ENCODE results near the gene LHX6. TPM values are rescaled to one million over a fixed set of nuclear protein-coding genes. Genes with fewer than 3 reads are reported as not detected.
A peak's percentile ranks its signal among the peaks of the same experiment; 100 is the strongest.

LHX6 gene
- polyA plus RNA-seq, 4 donors: 3.6 to 5.2 (median 4.2) TPM

DNA sequence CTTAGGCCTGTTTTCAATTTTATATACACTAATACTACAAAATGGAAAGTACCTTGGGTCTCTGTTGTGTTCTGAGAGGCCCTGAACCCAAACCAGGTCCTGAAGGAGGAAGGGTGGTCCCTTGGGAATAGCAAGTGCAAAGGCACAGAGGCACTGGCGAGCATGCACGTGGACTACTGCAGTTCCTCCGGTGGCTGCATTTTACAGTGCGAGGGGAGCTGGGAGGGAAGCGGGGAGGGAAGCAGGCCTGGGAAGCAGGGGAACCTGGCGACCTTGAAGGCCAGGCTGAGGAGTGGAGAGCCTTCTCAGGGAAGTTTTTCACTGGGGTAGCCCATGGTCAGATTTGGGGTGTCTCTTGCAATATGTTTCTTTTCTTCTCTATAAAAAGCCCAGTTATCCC lies 35.1 kb downstream of the LHX6 start:
- no peak for DNase-seq (ENCODE audit: low read depth in 4 of 4, low spot score in 2 of 4)

- no peak for DNase-seq (ENCODE audit: low read depth in 4 of 4, low spot score in 2 of 4)
Observed at GRCh38 chr9:122192914-122193525, 35.7 kb downstream of the LHX6 start.

DNA sequence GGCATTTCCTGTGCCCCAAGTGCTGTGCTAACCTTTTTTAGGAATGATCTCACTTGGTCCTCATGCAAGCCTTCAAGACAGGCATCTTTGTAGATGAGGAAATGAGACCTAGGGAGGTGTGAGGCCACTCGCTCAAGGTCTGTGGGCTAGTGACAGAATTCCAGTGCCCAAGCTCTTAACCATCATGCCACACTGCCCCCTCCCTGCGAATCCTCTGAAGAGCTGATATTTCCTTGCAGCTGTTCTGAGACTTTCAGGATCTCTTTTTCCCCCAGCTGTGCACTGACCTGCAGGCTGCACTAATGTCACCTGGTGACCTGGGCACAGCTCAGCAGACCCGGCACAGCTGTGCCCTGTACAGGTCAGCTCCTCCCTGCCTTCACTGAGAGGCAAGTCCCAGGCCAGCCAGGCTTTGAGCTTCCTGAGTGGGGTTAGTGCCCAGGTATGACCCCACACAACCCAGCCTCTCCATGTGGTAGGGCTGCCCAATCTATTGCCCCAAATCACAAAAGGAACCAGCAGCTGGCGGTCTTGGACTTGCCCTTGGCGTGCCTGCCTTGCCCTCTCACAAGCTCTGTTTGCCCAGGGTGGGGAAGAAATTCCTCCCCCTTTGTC lies 36.4 kb downstream of the LHX6 start:
- no peak for DNase-seq (ENCODE audit: low read depth in 4 of 4, low spot score in 2 of 4)

DNA sequence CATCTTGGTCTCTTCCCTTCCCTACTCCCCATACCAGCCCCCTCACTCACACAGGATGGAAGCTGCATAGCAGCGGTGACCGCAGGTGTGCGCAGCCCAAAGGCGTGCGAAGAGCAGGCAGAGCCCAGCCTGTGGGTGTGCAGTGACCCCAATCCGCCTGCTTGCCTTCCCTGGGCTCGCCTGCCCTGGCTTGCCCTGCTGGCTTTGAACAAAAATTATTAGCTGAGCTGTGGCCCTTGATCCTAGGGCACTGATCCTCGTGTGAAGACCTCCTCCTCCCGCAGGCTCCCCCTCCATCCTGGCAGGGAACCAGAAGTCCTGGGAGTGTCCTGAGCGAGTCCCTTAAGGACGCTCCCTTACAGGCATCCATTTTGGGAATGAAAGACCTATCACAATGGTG lies 37.2 kb downstream of the LHX6 start:
- DNase-seq (ENCODE audit: low read depth in 4 of 4, low spot score in 2 of 4): peak in 1 of 4 donors; percentile 27

DNA sequence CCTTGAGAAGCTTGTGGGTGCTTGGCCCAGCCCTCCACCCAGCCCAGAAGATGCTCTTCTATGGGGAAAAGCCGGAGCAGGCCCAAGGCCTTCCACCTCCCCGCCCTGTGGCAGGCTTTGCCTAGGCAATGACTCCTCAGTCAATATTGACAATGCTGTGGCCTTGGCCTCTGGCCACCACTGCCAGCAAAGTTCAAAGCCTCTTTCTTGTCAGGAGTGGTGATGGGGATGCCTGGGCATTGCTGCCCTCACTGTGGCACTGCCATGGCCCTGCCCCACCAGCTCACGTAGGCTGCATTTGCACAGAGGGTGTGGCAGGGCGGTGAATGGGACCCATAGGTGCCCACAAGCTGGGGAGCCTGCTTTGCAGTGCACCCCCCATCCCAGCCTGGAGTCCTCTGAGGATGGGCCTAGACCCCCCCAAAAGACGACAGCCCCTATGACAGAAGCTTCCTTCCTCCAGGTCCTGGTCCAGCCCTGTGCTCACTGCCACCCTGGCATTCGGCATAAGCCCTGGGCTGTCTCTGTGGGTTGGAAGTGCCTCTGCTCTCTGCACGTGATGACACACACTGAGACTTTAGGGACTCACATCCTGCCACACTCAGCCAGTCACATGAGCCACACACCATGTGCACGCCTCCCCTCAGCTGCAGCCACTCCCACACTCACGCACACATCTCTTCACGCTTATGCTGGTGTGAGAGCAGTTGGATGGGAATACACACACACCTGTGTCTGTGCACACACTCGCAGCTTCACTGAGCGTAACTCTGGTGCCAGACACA lies 38.0 kb downstream of the LHX6 start:
- DNase-seq (ENCODE audit: low read depth in 4 of 4, low spot score in 2 of 4): no peak

DNA sequence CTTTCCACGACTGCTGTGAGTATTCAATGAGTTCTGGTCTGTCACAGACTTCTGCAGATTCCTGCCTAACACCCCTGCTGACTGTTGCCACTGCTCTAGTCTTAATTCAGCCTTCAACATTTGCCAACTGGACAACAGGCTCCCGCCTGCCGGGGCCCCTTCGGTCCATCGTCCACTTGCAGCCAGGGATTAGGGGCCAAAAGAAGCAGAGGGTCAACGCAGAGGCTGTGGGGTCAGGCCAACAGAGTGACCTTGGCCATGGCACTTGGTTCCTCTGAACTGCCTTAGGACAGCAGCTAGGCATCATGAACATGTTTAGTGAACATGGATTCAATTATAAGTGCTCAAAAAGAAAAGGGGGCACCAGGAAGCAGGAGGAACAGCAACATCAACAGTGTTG lies 40.4 kb downstream of the LHX6 start:
- no peak for DNase-seq (ENCODE audit: low read depth in 4 of 4, low spot score in 2 of 4)

DNA sequence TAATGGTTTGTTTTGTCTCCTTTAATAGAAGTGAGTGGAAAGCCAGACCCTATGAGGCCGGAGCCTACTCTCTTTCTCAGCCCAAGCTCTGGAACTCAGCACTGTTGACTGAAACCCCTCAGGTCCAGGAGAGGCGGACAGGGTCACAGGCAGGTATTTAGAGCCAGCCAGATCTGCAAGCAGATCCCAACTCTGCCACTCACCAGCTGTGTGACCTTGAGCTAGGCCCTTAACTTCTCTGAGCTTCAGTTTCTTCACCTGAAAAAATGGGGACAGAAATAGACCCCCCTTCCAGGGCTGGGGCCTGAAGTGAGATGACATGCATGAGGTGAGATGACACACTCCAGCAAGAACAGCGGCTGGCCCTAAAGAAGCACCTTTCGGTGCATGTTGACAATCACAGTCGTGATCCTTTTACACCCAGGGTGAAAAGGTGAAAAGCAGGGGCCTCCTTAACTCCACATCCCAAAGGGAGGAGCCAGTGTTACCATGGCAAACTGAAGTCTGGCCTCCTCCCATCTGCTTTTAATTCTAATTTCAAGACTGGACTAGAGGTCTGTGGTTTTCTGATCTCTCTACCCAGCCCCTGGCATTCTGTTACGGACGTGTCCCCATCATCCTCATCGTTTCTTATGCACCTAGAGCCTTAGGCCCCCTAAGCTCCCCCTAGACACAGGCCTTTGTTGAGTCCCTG lies 41.8 kb downstream of the LHX6 start:
- DNase-seq (ENCODE audit: low read depth in 4 of 4, low spot score in 2 of 4): no peak

DNA sequence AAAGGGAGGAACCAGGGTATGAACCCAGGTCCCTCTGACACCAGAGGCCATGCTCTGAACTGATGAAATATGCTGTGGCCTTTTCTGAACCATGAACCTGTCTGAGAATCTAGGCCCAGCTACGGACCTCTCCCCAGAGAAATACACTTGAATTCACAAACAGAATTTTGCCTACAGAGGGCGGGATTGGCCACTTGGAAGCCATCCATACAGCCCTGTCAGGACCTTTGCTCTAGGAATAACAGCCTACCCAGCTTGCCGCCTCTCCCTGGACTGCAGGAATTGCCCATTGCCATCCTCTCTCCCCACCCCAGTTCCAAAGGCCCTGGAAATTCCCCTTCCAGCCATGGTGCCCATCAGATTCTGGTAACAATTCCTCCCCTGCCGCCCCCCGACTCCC lies 42.5 kb downstream of the LHX6 start:
- DNase-seq (ENCODE audit: low read depth in 4 of 4, low spot score in 2 of 4): no peak

GRCh38 chr9:122184551-122184950 lies 44.2 kb downstream of the LHX6 start:
- no peak for DNase-seq (ENCODE audit: low read depth in 4 of 4, low spot score in 2 of 4)

DNA sequence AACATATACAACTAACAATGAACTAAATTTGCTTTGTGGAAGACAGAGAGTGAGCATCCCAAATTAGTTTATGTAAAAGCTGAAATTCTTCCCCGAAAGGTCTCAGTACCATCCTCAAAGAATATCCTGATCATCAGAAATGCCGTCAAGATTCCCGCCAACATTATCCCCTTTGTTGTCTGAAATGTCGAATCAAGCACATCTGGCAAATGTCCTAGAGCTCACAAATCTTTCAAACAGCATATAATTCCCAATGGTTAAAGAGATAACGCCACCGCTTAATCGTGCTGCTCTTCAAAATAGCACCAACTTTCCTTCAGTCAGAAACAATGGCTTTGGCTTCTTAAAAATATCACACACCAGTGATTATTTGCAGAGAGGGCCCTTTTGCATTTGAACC lies 45.3 kb downstream of the LHX6 start:
- no peak for DNase-seq (ENCODE audit: low read depth in 4 of 4, low spot score in 2 of 4)

GRCh38 chr9:122180633-122181032 lies 48.1 kb downstream of the LHX6 start:
- no peak for DNase-seq (ENCODE audit: low read depth in 4 of 4, low spot score in 2 of 4)

DNA sequence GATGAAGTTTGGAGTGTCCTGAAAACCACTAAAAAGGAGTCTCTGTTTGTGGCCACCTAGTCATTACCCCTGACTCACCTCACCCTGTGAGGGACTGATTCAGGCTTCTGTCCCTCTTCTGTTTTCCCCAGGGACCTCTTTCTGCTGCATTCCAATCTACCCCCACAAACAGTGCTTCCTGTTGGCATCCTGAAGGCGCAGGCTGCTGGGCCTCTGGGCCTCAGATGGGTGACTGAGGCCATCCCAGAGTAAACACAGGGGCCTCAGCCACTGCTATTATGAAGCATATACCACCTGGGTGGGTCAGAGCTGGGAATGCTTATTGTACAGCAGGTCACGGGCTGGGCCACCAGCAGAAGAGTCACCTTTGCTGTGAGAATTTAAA lies 49.1 kb downstream of the LHX6 start:
- no peak for DNase-seq (ENCODE audit: low read depth in 4 of 4, low spot score in 2 of 4)

GRCh38 chr9:122179054-122179689 lies 49.6 kb downstream of the LHX6 start:
- DNase-seq (ENCODE audit: low read depth in 4 of 4, low spot score in 2 of 4): no peak

- no peak for DNase-seq (ENCODE audit: low read depth in 4 of 4, low spot score in 2 of 4)
Observed at GRCh38 chr9:122176916-122177315, 51.8 kb downstream of the LHX6 start.

- DNase-seq (ENCODE audit: low read depth in 4 of 4, low spot score in 2 of 4): no peak
Observed at GRCh38 chr9:122173670-122174069, 55.1 kb downstream of the LHX6 start.

DNA sequence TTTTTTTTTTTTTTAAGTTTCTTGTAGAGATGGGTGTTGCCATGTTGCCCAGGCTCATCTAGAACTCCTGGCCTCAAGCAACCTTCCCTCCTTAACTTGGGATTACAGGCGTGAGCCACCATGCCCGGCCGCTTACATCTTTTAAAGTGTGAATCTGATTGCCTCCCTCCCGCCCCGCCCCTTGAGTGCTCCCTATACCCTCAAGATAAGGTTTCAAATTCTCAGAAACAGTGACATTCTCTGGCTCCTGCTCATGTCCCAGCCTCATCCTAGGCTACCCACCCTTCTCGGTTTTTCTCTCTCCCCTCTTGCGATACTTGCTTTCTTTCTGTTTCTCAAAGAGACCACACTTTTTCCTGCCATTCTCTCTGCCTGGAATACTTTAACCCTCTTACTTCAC lies 56.6 kb downstream of the LHX6 start:
- DNase-seq (ENCODE audit: low read depth in 4 of 4, low spot score in 2 of 4): no peak

- DNase-seq (ENCODE audit: low read depth in 4 of 4, low spot score in 2 of 4): no peak
Observed at GRCh38 chr9:122168356-122168755, 60.4 kb downstream of the LHX6 start.

DNA sequence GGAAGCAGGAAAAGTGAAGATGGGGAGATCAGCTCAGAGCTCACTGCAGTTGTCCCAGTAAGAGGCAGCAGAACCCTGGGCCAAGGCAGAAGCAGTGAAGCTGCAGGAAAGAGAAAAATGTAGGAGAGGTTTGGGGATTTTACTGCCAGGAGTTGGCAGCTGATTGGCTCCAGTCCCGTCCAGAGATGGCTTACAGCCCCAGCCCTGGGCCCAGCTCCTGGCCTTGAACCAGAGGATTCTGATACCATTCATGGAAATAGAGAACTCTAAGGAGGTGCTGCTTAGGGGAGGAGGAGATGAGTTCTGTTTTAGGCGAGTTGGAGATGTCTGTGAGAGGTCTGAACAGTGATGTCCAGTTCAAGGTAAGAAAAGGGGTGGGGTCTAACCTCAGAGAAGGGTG lies 64.5 kb downstream of the LHX6 start:
- DNase-seq (ENCODE audit: low read depth in 4 of 4, low spot score in 2 of 4): no peak

DNA sequence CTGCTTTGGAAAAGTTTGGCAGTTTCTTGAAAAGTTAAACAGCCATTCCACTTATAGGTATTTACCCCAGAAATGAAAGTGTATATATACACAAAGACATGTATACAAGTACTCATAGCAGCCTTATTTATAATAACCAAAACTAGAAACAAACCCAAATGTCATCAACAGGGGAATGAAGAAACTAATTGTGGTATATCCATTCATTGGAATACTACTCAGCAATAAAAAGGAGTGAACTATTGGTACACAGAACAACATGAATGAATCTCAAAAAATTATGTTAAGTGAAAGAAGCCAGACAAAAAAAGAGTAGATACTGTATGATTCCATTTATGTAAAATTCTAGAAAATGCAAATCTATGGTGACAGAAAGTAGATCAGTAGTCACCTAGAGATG lies 66.3 kb downstream of the LHX6 start:
- no peak for DNase-seq (ENCODE audit: low read depth in 4 of 4, low spot score in 2 of 4)

- no peak for DNase-seq (ENCODE audit: low read depth in 4 of 4, low spot score in 2 of 4)
Observed at GRCh38 chr9:122159925-122160246, 68.9 kb downstream of the LHX6 start.

All from left renal cortex interstitium (tissue), 4 donors.